GM21526 (cell line): Measurements from ENCODE around the gene LIN28B.
"Not testable (repeated sequence)": the region's sequence is repeated elsewhere in the genome, so short reads cannot be mapped to it uniquely, and the experiment has no call there.

Experiments used
- ATAC-seq: cut with Tn5 transposase; IDR thresholded peaks from one replicate; pipeline ENCODE4 v1.9.1; 2021; ENCODE audit warnings: moderate library complexity; ENCODE audit not compliant: unreplicated experiment, low FRiP score

Gene LIN28B

GRCh38 chr6:105058846-105059245, 101.9 kb downstream of the LIN28B start:
- ATAC-seq = no peak

GRCh38 chr6:105066233-105066632, 109.3 kb downstream of the LIN28B start:
- no peak for ATAC-seq

- ATAC-seq = no peak
Observed at GRCh38 chr6:105066836-105067235, 109.9 kb downstream of the LIN28B start.

- no peak for ATAC-seq
Observed at GRCh38 chr6:105067329-105067728, 110.4 kb downstream of the LIN28B start.

GRCh38 chr6:105068407-105068806, 111.5 kb downstream of the LIN28B start:
- ATAC-seq = no peak

- ATAC-seq = no peak
Observed at GRCh38 chr6:105069821-105070445, 113.0 kb downstream of the LIN28B start.

- ATAC-seq = no peak
Observed at GRCh38 chr6:105072798-105073199, 115.9 kb downstream of the LIN28B start.

GRCh38 chr6:105075210-105075609, 118.3 kb downstream of the LIN28B start:
- ATAC-seq = no peak

- not testable (repeated sequence) for ATAC-seq
Observed at GRCh38 chr6:105076418-105076817, 119.5 kb downstream of the LIN28B start.

- ATAC-seq = no peak
Observed at GRCh38 chr6:105077596-105078385, 120.9 kb downstream of the LIN28B start.

- ATAC-seq = no peak
Observed at GRCh38 chr6:105078386-105078708, 121.4 kb downstream of the LIN28B start.

GRCh38 chr6:105080279-105080678, 123.4 kb downstream of the LIN28B start:
- ATAC-seq = no peak

GRCh38 chr6:105081662-105082061, 124.8 kb downstream of the LIN28B start:
- ATAC-seq = not testable (repeated sequence)

- peak; percentile 58 for ATAC-seq
Observed at GRCh38 chr6:105087571-105088211, 130.8 kb downstream of the LIN28B start.

GRCh38 chr6:105091140-105091829, 134.4 kb downstream of the LIN28B start:
- ATAC-seq = no peak

GRCh38 chr6:105094133-105094640, 137.3 kb downstream of the LIN28B start:
- ATAC-seq = no peak

GRCh38 chr6:105095139-105095538, 138.2 kb downstream of the LIN28B start:
- no peak for ATAC-seq

GRCh38 chr6:105097288-105097687, 140.4 kb downstream of the LIN28B start:
- ATAC-seq = no peak

GRCh38 chr6:105099371-105099770, 142.5 kb downstream of the LIN28B start:
- no peak for ATAC-seq

- no peak for ATAC-seq
Observed at GRCh38 chr6:105102186-105102585, 145.3 kb downstream of the LIN28B start.

- ATAC-seq = no peak
Observed at GRCh38 chr6:105105094-105105493, 148.2 kb downstream of the LIN28B start.
